A549 (cell line): ENCODE data around the gene YES1. TPM values are rescaled to one million over a fixed set of nuclear protein-coding genes. Genes with fewer than 3 reads are reported as not detected.
A peak's percentile ranks its signal among the peaks of the same experiment; 100 is the strongest.

Source experiments
- ATAC-seq, 2 experiments: fragments of 200-7000 bp in 1 of 2; fragments of >200 bp in 1 of 2; cut with Nextera tagmentation in 1 of 2; cut with Tn5 transposase in 1 of 2; 3 replicates each; pipeline versions ENCODE4 v1.8.0 to v1.9.1; 2018 to 2020; ENCODE audit warnings: mild to moderate bottlenecking in 1 of 2, moderate library complexity in 1 of 2
- CTCF ChIA-PET: fragments of 300-600 bp; sonication (Branson Sonifier 250); formaldehyde crosslinking; extraction: SDS; loops from one replicate; lab custom pipeline; 2021; ENCODE audit warnings: antibody characterized with exemption, inconsistent platforms; lab: Yijun Ruan, JAX
- POLR2A ChIA-PET: fragments of 350-600 bp; formaldehyde crosslinking; extraction: SDS; loops from one replicate; lab custom pipeline; 2021; ENCODE audit warnings: antibody characterized with exemption, inconsistent platforms; lab: Yijun Ruan, JAX
- DNase-seq, 2 experiments: peaks; one replicate each; pipeline versions ENCODE4 v3.0.0 to v3.0.0-alpha.2; 2011 to 2016; ENCODE audit warnings: low read depth in 1 of 2, low spot score in 1 of 2
- FAIRE-seq: peaks from 2 replicates; lab custom pipeline; 2011; peaks lifted over from hg19 to GRCh38; lab: Jason Lieb, UNC
- H3K27ac ChIP-seq, 2 experiments: fragments of >200 bp; sonication (Bioruptor Twin); formaldehyde crosslinking; 3 replicates each; pipeline ENCODE4 v1.5.1; 2016 to 2017
- H3K4me1 ChIP-seq: fragments of >200 bp; sonication (Bioruptor Twin); formaldehyde crosslinking; 3 replicates; pipeline ENCODE4 v1.6.1; 2016
- H3K4me2 ChIP-seq: fragments of >200 bp; sonication (Bioruptor Twin); formaldehyde crosslinking; 3 replicates; pipeline ENCODE4 v1.6.1; 2016
- H3K4me3 ChIP-seq: fragments of >200 bp; sonication (Bioruptor Twin); formaldehyde crosslinking; 3 replicates; pipeline ENCODE4 v1.5.1; 2016
- H3K9me3 ChIP-seq: fragments of >200 bp; sonication (Bioruptor Twin); formaldehyde crosslinking; 3 replicates; pipeline ENCODE4 v1.6.1; 2016
- BCL3 ChIP-seq: fragments of >200 bp; sonication (Bioruptor Twin); formaldehyde crosslinking; IDR thresholded peaks from 3 replicates; pipeline ENCODE4 v1.6.1; 2016
- BHLHE40 ChIP-seq: IDR thresholded peaks from 2 replicates; pipeline ENCODE4 v1.6.1; 2012; ENCODE audit warnings: low read depth, low read length, inconsistent platforms
- CBX8 ChIP-seq: fragments of 200-600 bp; sonication (generic); IDR thresholded peaks from 2 replicates; pipeline ENCODE4 v1.6.1; 2016
- EHMT2 ChIP-seq: fragments of 200-600 bp; sonication (generic); IDR thresholded peaks from 2 replicates; pipeline ENCODE4 v1.6.1; 2016; ENCODE audit warnings: antibody characterized with exemption, low read depth, mild to moderate bottlenecking, moderate library complexity
- EP300 ChIP-seq, 2 experiments: fragments of >200 bp; sonication (Bioruptor Twin); formaldehyde crosslinking; IDR thresholded peaks; 2 replicates in 1 of 2; 3 replicates in 1 of 2; pipeline ENCODE4 v1.6.1; 2016 to 2017
- HDAC2 ChIP-seq: fragments of 200-600 bp; sonication (generic); IDR thresholded peaks from 2 replicates; pipeline ENCODE4 v1.6.1; 2016
- HES2 ChIP-seq: fragments of >200 bp; sonication (Bioruptor Twin); formaldehyde crosslinking; IDR thresholded peaks from 2 replicates; pipeline ENCODE4 v1.6.1; 2016
- HEYL ChIP-seq: fragments of 250-450 bp; sonication (Bioruptor Pico); IDR thresholded peaks from 2 replicates; pipeline ENCODE4 v1.8.0; 2021; ENCODE audit warnings: mild to moderate bottlenecking, moderate library complexity
- HOXB13 ChIP-seq: fragments of 250-450 bp; sonication (Bioruptor Pico); IDR thresholded peaks from 2 replicates; pipeline ENCODE4 v1.5.0; 2020; ENCODE audit warnings: low read depth, mild to moderate bottlenecking, moderate library complexity
- JUN ChIP-seq, 2 experiments: fragments of >200 bp; sonication (Bioruptor Twin); formaldehyde crosslinking; IDR thresholded peaks; 2 replicates in 1 of 2; 3 replicates in 1 of 2; pipeline ENCODE4 v1.6.1; 2016 to 2017
- JUNB ChIP-seq: fragments of >200 bp; sonication (Bioruptor Twin); formaldehyde crosslinking; IDR thresholded peaks from 2 replicates; pipeline ENCODE4 v1.6.1; 2016
- KDM1A ChIP-seq: fragments of 200-600 bp; sonication (generic); IDR thresholded peaks from 2 replicates; pipeline ENCODE4 v1.6.1; 2016; ENCODE audit warnings: low read depth, mild to moderate bottlenecking
- KDM5A ChIP-seq: fragments of 200-600 bp; sonication (generic); IDR thresholded peaks from 2 replicates; pipeline ENCODE4 v1.6.1; 2016; ENCODE audit warnings: antibody characterized with exemption, mild to moderate bottlenecking
- MAFK ChIP-seq: fragments of 450-650 bp; IDR thresholded peaks from 2 replicates; pipeline ENCODE4 v1.6.1; 2014; ENCODE audit not compliant: partially characterized antibody
- MAX ChIP-seq: IDR thresholded peaks from 2 replicates; pipeline ENCODE4 v1.6.1; 2012
- MAZ ChIP-seq: fragments of 150-350 bp; IDR thresholded peaks from 2 replicates; pipeline ENCODE4 v1.6.1; 2014; ENCODE audit warnings: antibody characterized with exemption, low read depth, low read length, borderline replicate concordance
- NFE2L2 ChIP-seq: fragments of 150-350 bp; conservative IDR thresholded peaks from 2 replicates; pipeline ENCODE4 v1.6.1; 2014; ENCODE audit warnings: low read length
- NR3C1 ChIP-seq: fragments of >200 bp; sonication (Bioruptor Twin); formaldehyde crosslinking; IDR thresholded peaks from 3 replicates; pipeline ENCODE4 v1.6.1; 2017
- PHF8 ChIP-seq: fragments of 200-600 bp; sonication (generic); IDR thresholded peaks from 2 replicates; pipeline ENCODE4 v1.6.1; 2016; ENCODE audit warnings: low read depth, mild to moderate bottlenecking, antibody characterized with exemption, moderate library complexity, borderline replicate concordance
- REST ChIP-seq: fragments of 200-600 bp; sonication (generic); IDR thresholded peaks from 2 replicates; pipeline ENCODE4 v1.6.1; 2016; ENCODE audit warnings: antibody characterized with exemption, mild to moderate bottlenecking, moderate library complexity
- SMC3 ChIP-seq: fragments of >200 bp; sonication (Bioruptor Twin); formaldehyde crosslinking; IDR thresholded peaks from 3 replicates; pipeline ENCODE4 v1.6.1; 2018; ENCODE audit warnings: inconsistent platforms
- ZC3H11A ChIP-seq: fragments of 450-650 bp; IDR thresholded peaks from 2 replicates; pipeline ENCODE4 v1.6.1; 2014; ENCODE audit warnings: antibody characterized with exemption, mild to moderate bottlenecking
- ZFP36 ChIP-seq: fragments of 450-650 bp; IDR thresholded peaks from 2 replicates; pipeline ENCODE4 v1.6.1; 2014; ENCODE audit warnings: borderline replicate concordance; ENCODE audit not compliant: partially characterized antibody
- ZNF302 ChIP-seq: fragments of 250-450 bp; sonication (Bioruptor Pico); IDR thresholded peaks from 2 replicates; pipeline ENCODE4 v1.9.0; 2021; ENCODE audit warnings: inconsistent platforms, mild to moderate bottlenecking, moderate library complexity
- WGBS: methylation state at CpG from one replicate; pipeline ENCODE4 v1.1.6; 2017; ENCODE audit errors: missing lambda C conversion rate; 5-methylcytosine and 5-hydroxymethylcytosine counted together
- polyA plus RNA-seq, 4 experiments: library from polyadenylated mRNA; depleted of rRNA in 3 of 4; stranded (reverse); fragments of >200 nt; fragmentation: RNase III in 1 of 4; extraction: RNeasy Plus Mini Kit Qiagen cat#74134 plus additional on column Dnase treatment in 1 of 4; gene quantifications; 2 replicates in 3 of 4; 3 replicates in 1 of 4; pipeline ENCODE4 v1.2.3, GENCODE V29; 2011 to 2017

The YES1 gene
- polyA plus RNA-seq, 2 of the 4 experiments (the other 2 are of a cell fraction) = 22.6 to 32.1 TPM

- TF ChIP-seq MAZ (no peak), MAX (peak; percentile 65), NFE2L2 (no peak), HEYL (no peak), KDM1A (no peak), HES2 (no peak), EP300 (IDR thresholded peaks at IDR 0.05) (no peak), ZNF302 (CRISPR knock-in tag) (no peak), HDAC2 (no peak), MAFK (no peak), JUNB (no peak), ZFP36 (peak; percentile 39), KDM5A (no peak), BHLHE40 (no peak), ZC3H11A (no peak)
Measured at GRCh38 chr18:711657-712400, 100.2 kb downstream of the YES1 start (continued).

GRCh38 chr18:711310-711656 is 100.8 kb downstream of the YES1 start:
- ATAC-seq = 0 out of 6 replicates have a peak, but pooled peaks of 1 of the 2 experiments have one; percentile 5
- no peak for FAIRE-seq
- 17% methylated on average over 8 of the region's 8 CpGs for WGBS
- peak overlapping the region; percentile 99 for H3K4me2 ChIP-seq
- H3K4me3 ChIP-seq = peak overlapping the region; percentile 80
- H3K9me3 ChIP-seq = no peaks in the 10 kb centered on the region
- peaks cover 8% of the 10 kb centered on the region; the same call in 1 of the 3 replicates for H3K4me1 ChIP-seq
- CTCF ChIA-PET = interaction anchor here (1.1 to 1.3 kb wide), 2 partner anchors 96 to 119 kb away, joined by 3 to 5 read pairs; no protein-coding TSS in a partner anchor
- peak overlapping the region; percentile 92 to 93 for H3K27ac ChIP-seq
- TF ChIP-seq PHF8 (no peak), BCL3 (no peak), BHLHE40 (no peak), NR3C1 (no peak), HOXB13 (CRISPR knock-in tag) (no peak), SMC3 (no peak), EHMT2 (no peak), HDAC2 (no peak), REST (no peak), JUN (IDR thresholded peaks at IDR 0.05) (no peak), CBX8 (no peak), ZNF302 (CRISPR knock-in tag) (no peak)
- TF ChIP-seq, all 56 proteins: peak for 0
- POLR2A ChIA-PET = no interaction called here
- peak in 1 of 2 experiments; percentile 12 for DNase-seq
